OCI-LY7 (cell line): Measurements from ENCODE around the gene G6PC3. TPM values are rescaled to one million over a fixed set of nuclear protein-coding genes. Genes with fewer than 3 reads are reported as not detected.

ENCODE experiments used
- BruUV-seq: library from RNA; stranded (reverse); fragments of 400-500 nt; replicated peaks from 2 replicates; lab custom pipeline; 2021; lab: Mats Ljungman, UMichigan
- CTCF ChIA-PET: fragments of 300-600 bp; sonication (Branson Sonifier 250); formaldehyde crosslinking; loops from one replicate; lab custom pipeline; 2022; ENCODE audit warnings: antibody characterized with exemption; ENCODE audit not compliant: unreplicated experiment; lab: Charles Lee
- POLR2A ChIA-PET: fragments of 300-600 bp; sonication (Branson Sonifier 250); formaldehyde crosslinking; loops from one replicate; lab custom pipeline; 2022; ENCODE audit warnings: antibody characterized with exemption; lab: Charles Lee
- DNase-seq: peaks from one replicate; pipeline ENCODE4 v3.0.0-alpha.2; 2015; ENCODE audit warnings: low spot score
- H2AFZ ChIP-seq: fragments of 200-600 bp; sonication (generic), shearing (Covaris generic); 2 replicates; pipeline ENCODE4 v1.6.1; 2014; ENCODE audit warnings: mild to moderate bottlenecking, antibody characterized with exemption, low read length, moderate library complexity
- H3K27ac ChIP-seq: fragments of 200-600 bp; sonication (generic); 2 replicates; pipeline ENCODE4 v1.5.1; 2014; ENCODE audit warnings: mixed run types, low read depth, mild to moderate bottlenecking, moderate library complexity, low read length, inconsistent platforms; ENCODE audit not compliant: poor library complexity, severe bottlenecking
- H3K36me3 ChIP-seq: fragments of 200-600 bp; sonication (generic); 2 replicates; pipeline ENCODE4 v1.6.1; 2014; ENCODE audit warnings: mild to moderate bottlenecking, antibody characterized with exemption, low read length, moderate library complexity, mixed read lengths; ENCODE audit not compliant: insufficient read depth
- H3K4me1 ChIP-seq: fragments of 200-600 bp; sonication (generic); 2 replicates; pipeline ENCODE4 v1.5.1; 2014; ENCODE audit warnings: mild to moderate bottlenecking, low read length; ENCODE audit not compliant: insufficient read depth, poor library complexity, severe bottlenecking
- H3K4me2 ChIP-seq: fragments of 200-600 bp; sonication (generic); 2 replicates; pipeline ENCODE4 v1.6.1; 2014; ENCODE audit warnings: mild to moderate bottlenecking, low read length
- H3K4me3 ChIP-seq: fragments of 200-600 bp; sonication (generic); 2 replicates; pipeline ENCODE4 v1.5.1; 2014; ENCODE audit warnings: mild to moderate bottlenecking, low read depth, low read length; ENCODE audit not compliant: poor library complexity, severe bottlenecking
- H3K79me2 ChIP-seq: fragments of 200-600 bp; sonication (generic); 2 replicates; pipeline ENCODE4 v1.6.1; 2016; ENCODE audit warnings: low read depth, mild to moderate bottlenecking, low read length, moderate library complexity, mixed read lengths; ENCODE audit not compliant: insufficient read depth
- H3K9me2 ChIP-seq: fragments of 200-600 bp; sonication (generic); 2 replicates; pipeline ENCODE4 v1.6.1; 2016; ENCODE audit warnings: mild to moderate bottlenecking, low read length, mixed read lengths; ENCODE audit not compliant: insufficient read depth
- H3K9me3 ChIP-seq: fragments of 200-600 bp; sonication (generic); 2 replicates; pipeline ENCODE4 v1.6.1; 2014; ENCODE audit warnings: mild to moderate bottlenecking, mixed run types, low read length, mixed read lengths
- H4K20me1 ChIP-seq: fragments of 200-600 bp; sonication (generic); 2 replicates; pipeline ENCODE4 v1.6.1; 2014; ENCODE audit warnings: mild to moderate bottlenecking, antibody characterized with exemption, low read length, moderate library complexity, mixed read lengths; ENCODE audit not compliant: insufficient read depth
- EZH2phosphoT487 ChIP-seq: fragments of 200-600 bp; sonication (generic); IDR thresholded peaks from 2 replicates; pipeline ENCODE4 v1.6.1; 2018; ENCODE audit warnings: low read depth, borderline replicate concordance, mild to moderate bottlenecking, mixed run types, antibody characterized with exemption, low read length, moderate library complexity, mixed read lengths
- intact Hi-C: fragments of 100-400 bp; cut with micrococcal nuclease; formaldehyde crosslinking; loops from one replicate; pipeline ENCODE4 v1.10.0; 2022; ENCODE audit not compliant: unreplicated experiment
- total RNA-seq, 2 experiments: library from RNA; depleted of rRNA in 1 of 2; stranded (reverse); fragments of >200 nt in 1 of 2; shearing (Covaris generic) in 1 of 2; gene quantifications; 2 replicates each; pipeline ENCODE4 v1.2.3, GENCODE V29; 2014 to 2022
- TF ChIP-seq, protein P1 (sequence below): fragments of 200-600 bp; sonication (generic); conservative IDR thresholded peaks from 2 replicates; pipeline ENCODE4 v1.5.1; 2014; ENCODE audit warnings: mild to moderate bottlenecking, antibody characterized with exemption, low read length, moderate library complexity, mixed read lengths

Gene G6PC3
- total RNA-seq, 2 experiments from 2014 or later: 20.6 to 46.1 TPM

DNA sequence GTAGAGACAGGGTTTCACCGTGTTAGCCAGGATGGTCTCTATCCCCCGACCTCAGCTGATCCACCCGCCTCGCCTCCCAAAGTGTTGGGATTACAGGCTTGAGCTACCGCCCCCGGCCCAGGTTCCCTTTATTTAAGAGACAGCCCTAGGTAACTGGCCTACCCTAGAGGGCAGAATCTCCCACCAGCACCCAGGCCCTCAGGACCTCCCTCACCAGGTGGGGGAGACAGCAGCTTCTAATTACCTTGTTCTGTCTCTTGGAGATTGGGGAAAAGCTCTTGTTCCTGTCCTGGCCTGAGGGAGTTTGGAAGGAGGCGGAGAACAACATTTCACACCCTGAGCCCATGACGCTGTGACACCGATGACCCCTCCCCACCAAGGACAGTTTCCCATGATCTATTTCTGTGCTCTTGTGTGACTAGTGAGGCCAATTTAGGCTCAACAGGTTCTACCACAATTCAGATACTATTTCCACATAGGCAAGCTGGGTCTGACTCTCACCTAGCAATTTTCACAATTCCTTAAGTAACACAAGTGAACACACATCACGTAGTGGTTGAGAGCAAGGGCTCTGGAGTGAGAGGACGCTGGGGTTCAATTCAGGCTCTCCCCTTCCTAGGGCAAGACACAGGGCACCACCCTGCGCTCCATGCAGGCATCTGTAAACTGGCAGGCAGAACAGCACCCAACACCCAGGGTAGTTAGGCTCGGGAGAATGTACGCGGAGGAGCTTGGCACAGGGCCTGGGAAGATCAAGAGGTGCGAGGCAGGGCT, 32.5 kb downstream of the G6PC3 start:
- Histone ChIP-seq H3K9me2 (no peaks in the 10 kb centered on the region), H3K9me3 (no peaks in the 10 kb centered on the region), H3K79me2 (no peaks in the 10 kb centered on the region), H4K20me1 (no peaks in the 10 kb centered on the region), H2AFZ (no peak overlapping the region), H3K4me1 (peaks cover 17% of the 10 kb centered on the region), H3K27ac (no peak overlapping the region), H3K36me3 (no peaks in the 10 kb centered on the region), H3K4me3 (no peak overlapping the region), H3K4me2 (no peak overlapping the region)
- POLR2A ChIA-PET: interaction anchor here (0.6 kb wide), 1 partner anchor 25 kb away, joined by 3 read pairs; no protein-coding TSS in a partner anchor
- BruUV-seq: TSS peak; percentile 77
- CTCF ChIA-PET: no interaction called here
- intact Hi-C loops: no loop called here
- TF ChIP-seq EZH2phosphoT487: no peak
- TF ChIP-seq, protein P1, sequence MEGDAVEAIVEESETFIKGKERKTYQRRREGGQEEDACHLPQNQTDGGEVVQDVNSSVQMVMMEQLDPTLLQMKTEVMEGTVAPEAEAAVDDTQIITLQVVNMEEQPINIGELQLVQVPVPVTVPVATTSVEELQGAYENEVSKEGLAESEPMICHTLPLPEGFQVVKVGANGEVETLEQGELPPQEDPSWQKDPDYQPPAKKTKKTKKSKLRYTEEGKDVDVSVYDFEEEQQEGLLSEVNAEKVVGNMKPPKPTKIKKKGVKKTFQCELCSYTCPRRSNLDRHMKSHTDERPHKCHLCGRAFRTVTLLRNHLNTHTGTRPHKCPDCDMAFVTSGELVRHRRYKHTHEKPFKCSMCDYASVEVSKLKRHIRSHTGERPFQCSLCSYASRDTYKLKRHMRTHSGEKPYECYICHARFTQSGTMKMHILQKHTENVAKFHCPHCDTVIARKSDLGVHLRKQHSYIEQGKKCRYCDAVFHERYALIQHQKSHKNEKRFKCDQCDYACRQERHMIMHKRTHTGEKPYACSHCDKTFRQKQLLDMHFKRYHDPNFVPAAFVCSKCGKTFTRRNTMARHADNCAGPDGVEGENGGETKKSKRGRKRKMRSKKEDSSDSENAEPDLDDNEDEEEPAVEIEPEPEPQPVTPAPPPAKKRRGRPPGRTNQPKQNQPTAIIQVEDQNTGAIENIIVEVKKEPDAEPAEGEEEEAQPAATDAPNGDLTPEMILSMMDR: 0 out of 2 replicates have a peak, but pooled peaks have one; percentile 36
- no peak for DNase-seq

- Histone ChIP-seq H3K4me3 (no peak overlapping the region), H3K4me1 (peaks cover 19% of the 10 kb centered on the region), H3K9me3 (no peaks in the 10 kb centered on the region), H4K20me1 (no peaks in the 10 kb centered on the region), H3K27ac (peak overlapping the region; percentile 2), H3K79me2 (no peaks in the 10 kb centered on the region), H3K9me2 (no peaks in the 10 kb centered on the region), H3K36me3 (peaks cover 4% of the 10 kb centered on the region), H3K4me2 (peak overlapping the region; percentile 28), H2AFZ (no peak overlapping the region)
- CTCF ChIA-PET: no interaction called here
- no peak for DNase-seq
- intact Hi-C loops: no loop called here
- POLR2A ChIA-PET: interaction anchor here (0.7 kb wide), 1 partner anchor 30 kb away, joined by 3 read pairs; no protein-coding TSS in a partner anchor
- BruUV-seq: no TSS peak
- TF ChIP-seq, protein P1: no peak
- TF ChIP-seq EZH2phosphoT487: no peak
Observed at GRCh38 chr17:44105483-44105882, 34.9 kb downstream of the G6PC3 start.

- DNase-seq: peak; percentile 54
- Histone ChIP-seq H3K9me2 (no peaks in the 10 kb centered on the region), H3K4me3 (no peak overlapping the region), H3K36me3 (peaks cover 4% of the 10 kb centered on the region), H3K4me2 (peak overlapping the region; percentile 28), H4K20me1 (no peaks in the 10 kb centered on the region), H3K4me1 (peaks cover 24% of the 10 kb centered on the region), H3K79me2 (no peaks in the 10 kb centered on the region), H3K27ac (peak overlapping the region; percentile 2), H2AFZ (no peak overlapping the region), H3K9me3 (no peaks in the 10 kb centered on the region)
- TF ChIP-seq EZH2phosphoT487: no peak
- TF ChIP-seq, protein P1: 0 out of 2 replicates have a peak, but pooled peaks have one; percentile 9
- ChIA-PET POLR2A (interaction anchor here (0.7 kb wide), 1 partner anchor 31 kb away, joined by 3 read pairs; no protein-coding TSS in a partner anchor), CTCF (interaction anchor here (0.6 kb wide), 1 partner anchor 9 kb away, joined by 5 read pairs; no protein-coding TSS in a partner anchor)
- intact Hi-C loops: no loop called here
- no TSS peak for BruUV-seq
Observed at GRCh38 chr17:44105941-44106340, 35.4 kb downstream of the G6PC3 start.
